ENCODE data around the gene PCSK6.

The PCSK6 gene

GRCh38 chr15:101325263-101326025 lies 164.1 kb downstream of the PCSK6 start:
- DNase-seq (ENCODE audit: low spot score), result no peak

DNA sequence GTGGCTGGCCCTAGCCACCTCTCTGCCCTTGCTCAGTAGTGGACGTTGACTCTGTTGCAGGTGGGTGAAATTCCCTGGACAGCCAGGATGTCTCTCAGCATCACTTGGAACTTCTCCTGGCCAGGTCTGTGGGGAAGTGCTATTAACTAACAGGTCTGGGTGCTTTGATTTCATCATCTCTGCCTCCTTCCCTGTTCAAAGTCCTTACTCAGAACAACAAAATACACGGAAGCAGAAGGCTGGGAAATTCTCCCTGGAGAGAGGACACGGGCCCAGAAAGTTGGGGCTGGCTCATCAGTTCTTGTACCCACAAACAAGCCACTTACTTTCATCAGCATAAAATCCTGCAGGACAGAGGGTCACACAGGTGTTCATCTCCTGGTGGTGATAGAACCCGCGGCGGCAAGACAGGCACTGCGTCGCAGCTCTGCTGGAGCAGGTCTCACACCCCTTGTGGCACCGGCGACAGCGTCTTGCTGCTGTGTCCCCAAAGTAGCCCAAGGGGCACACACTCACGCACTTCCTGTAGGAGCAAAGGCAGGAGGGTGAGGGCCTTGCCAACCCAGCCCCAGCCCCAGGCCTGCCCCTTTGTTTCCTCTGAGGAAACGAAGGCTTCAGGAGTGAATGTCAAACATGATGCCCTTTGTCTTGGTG lies 164.9 kb downstream of the PCSK6 start:
- DNase-seq (ENCODE audit: low spot score), result no peak

DNA sequence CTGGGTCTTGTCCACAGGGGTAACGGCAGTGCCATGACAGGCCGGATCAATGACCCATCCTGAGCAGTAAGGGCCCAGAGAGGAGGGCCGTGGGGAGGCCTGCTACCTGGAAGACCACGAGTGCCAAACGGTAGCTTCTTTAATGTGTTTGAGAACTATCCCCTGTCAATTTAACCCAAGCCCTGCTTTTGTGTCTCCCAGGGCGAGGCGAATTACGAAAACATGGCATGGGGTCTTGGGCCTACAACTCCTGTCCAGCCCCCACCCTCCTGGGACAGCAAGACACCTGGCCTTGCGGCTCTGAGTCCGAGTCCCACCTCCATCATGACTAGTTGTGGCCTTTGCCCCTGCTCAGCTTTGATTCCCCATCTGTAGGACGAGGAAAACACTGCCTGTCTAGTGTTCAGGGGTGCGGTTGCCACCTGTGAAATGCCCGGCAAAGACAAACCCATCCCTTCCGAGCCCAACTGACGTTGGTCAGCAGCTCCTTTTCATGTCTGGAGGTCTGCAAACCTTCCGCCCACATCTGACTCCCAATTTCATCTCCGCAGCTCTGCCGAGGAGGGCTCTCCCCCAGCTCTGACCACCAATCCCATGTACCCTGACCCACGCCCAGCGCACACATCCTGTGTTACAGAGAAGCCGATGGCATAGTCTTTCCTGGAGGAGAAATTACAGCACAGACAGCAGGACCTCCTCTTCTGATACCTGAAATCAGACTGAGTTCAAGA lies 165.5 kb downstream of the PCSK6 start:
- no peak for DNase-seq (ENCODE audit: low spot score)

- no peak for DNase-seq (ENCODE audit: low spot score)
Measured at GRCh38 chr15:101322854-101323477, 166.5 kb downstream of the PCSK6 start.

DNA sequence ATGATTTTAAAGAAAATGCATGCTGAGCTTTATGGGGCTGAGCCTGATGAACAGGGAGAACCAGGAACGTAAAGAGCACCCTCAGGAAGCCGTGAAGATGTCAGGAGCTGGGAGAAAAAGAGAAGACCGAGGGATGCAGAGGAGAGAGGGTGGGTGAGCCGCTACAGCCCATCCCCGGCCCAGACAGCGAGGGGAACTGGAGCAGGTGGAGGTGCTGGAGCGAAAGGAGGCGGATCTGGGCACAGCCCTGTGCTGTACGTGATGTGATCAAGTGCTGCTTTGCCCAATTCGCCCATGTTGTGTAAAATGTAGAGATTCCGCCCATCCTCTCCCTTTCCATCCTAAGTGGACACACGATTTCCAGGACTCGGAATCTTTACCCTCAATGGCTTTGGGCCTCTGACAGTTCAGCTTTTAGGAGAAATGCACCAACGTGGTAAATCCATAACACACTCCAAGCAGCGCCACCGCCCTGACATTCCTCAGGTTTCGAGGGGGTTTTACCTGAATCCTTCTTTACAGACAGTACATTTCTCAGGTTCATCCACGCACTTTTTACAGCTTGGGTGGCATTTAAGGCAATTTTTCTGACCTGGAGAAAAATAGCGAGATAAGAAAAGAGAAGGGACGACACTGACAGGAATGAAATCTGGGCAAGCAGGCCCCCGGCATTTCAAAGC lies 167.4 kb downstream of the PCSK6 start:
- no peak for DNase-seq (ENCODE audit: low spot score)

DNA sequence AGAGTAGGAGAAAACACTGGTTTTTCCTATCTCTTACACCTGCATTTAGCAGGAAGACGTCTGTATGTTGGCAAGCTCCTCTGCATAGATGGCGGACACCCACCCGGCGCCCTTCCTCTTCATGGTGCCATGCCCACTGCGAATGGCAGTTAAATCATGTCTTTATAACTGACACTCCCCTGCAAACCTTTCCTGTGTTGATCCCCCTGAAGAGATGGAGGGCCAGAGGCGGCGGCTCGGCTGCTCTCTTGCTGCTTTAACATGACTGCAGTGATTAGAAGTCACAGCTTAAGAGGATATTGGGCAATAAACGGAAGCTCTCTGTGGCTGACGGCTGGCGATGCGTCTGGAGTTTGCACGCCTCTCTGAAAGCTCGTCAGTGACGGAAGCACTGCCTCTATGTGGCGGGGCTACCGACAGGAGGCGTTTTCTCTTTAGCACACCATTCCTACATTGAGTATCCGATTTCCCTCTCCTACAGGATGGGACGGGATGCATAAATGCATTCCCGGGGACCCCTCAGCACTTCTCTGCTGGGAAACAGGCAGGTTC lies 168.9 kb downstream of the PCSK6 start:
- no peak for DNase-seq (ENCODE audit: low spot score)

GRCh38 chr15:101318839-101319238 lies 170.7 kb downstream of the PCSK6 start:
- DNase-seq (ENCODE audit: low spot score), result no peak

GRCh38 chr15:101318147-101318819 lies 171.2 kb downstream of the PCSK6 start:
- no peak for DNase-seq (ENCODE audit: low spot score)

- DNase-seq (ENCODE audit: low spot score), result no peak
Measured at GRCh38 chr15:101317336-101317872, 172.1 kb downstream of the PCSK6 start.

GRCh38 chr15:101316529-101316928 lies 173.0 kb downstream of the PCSK6 start:
- no peak for DNase-seq (ENCODE audit: low spot score)

DNA sequence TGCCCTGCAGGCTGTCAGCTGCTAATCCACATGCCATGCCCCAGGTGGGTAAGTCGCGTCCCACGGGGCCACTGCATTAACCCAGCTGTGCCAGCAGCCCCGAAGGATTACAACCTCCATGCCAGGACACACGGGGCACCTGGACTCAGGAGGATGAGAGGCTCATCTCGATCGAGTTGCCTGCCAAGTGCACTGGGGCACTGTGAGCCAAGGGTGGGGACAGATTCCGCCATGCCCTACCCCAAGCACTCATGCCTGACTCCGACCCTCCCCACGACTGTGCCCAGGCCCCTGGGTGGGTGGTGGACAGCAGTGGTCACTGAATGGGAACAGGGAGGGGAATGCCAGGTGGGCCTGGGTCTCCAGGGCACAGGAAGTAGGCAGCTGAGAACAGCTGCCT lies 173.8 kb downstream of the PCSK6 start:
- no peak for DNase-seq (ENCODE audit: low spot score)

- no peak for DNase-seq (ENCODE audit: low spot score)
Measured at GRCh38 chr15:101314336-101315125, 175.0 kb downstream of the PCSK6 start.

- DNase-seq (ENCODE audit: low spot score), result no peak
Measured at GRCh38 chr15:101313041-101313761, 176.3 kb downstream of the PCSK6 start.

- no peak for DNase-seq (ENCODE audit: low spot score)
Measured at GRCh38 chr15:101310508-101310907, 179.0 kb downstream of the PCSK6 start.

DNA sequence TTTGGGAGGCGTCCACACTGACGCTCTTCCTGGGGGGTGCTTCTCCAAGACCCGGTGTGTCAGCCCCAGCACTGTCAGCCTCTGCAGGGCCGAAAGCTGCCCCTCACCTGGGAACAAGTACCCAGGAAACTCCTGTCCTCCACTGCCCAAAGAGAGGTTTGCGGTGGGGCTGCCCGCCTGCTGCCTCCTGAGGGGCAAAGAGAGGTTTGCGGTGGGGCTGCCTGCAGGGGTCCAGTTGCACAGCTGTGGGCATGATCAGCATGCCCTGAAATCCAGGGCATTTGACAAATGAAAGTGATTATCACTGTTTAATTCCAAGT lies 179.4 kb downstream of the PCSK6 start:
- DNase-seq (ENCODE audit: low spot score), result no peak

DNA sequence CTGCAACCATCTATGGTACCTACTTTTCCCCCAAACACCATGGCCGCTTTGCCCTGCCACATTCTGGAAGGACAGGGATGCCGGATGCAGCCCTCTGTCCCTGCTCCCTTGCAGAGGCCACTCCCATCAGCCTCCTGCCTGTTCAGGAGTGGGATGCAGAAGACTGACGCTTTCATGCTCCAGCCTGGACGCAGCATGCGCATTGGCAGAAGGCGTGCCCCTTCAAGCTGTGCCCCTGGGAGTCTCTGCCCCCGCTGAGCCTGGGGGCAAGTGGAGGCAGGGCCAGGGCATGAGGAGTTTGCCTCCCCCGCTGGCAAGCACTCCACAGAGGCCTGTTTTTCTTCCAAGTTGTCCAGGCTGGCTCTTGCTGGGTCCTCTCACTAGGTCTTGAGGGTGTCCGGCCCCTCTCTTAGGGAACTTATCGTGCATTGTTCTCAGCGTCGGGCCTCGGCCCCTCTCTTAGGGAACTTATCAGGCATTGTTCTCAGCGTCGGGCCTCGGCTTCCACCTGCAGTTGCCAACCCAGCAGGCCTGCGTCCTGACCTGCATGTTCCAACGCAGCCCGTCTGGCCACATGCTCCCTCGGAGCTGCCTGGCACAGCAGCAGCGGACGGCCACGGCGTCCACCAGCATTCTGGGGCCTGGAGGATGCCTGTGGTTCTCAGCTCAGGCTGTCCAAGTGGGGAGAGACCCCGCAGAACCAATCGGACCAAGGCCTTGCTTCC lies 179.9 kb downstream of the PCSK6 start:
- DNase-seq (ENCODE audit: low spot score), result no peak

- DNase-seq (ENCODE audit: low spot score), result no peak
Measured at GRCh38 chr15:101308604-101309435, 180.7 kb downstream of the PCSK6 start.
